Transverse colon (tissue), 4 donors: ENCODE data around the gene CADM4. TPM values are rescaled to one million over a fixed set of nuclear protein-coding genes. Genes with fewer than 3 reads are reported as not detected.

Source experiments
- DNase-seq: peaks from one replicate; pipeline ENCODE4 v3.0.0-alpha.2; 2019
- H3K27ac ChIP-seq, 4 donors: fragments of 200-600 bp; sonication (generic); 2 replicates each; pipeline ENCODE4 v1.5.1; 2016 to 2018; ENCODE audit warnings: inconsistent platforms in 4 of 4
- H3K27me3 ChIP-seq: fragments of 200-600 bp; sonication (generic); 2 replicates; pipeline ENCODE4 v1.5.1; 2017; ENCODE audit warnings: inconsistent platforms
- H3K36me3 ChIP-seq, 4 donors: fragments of 200-600 bp; sonication (generic); 2 replicates each; pipeline ENCODE4 v1.5.1; 2017 to 2019; ENCODE audit warnings: inconsistent platforms in 4 of 4
- H3K4me1 ChIP-seq, 4 donors: fragments of 200-600 bp; sonication (generic); 2 replicates each; pipeline ENCODE4 v1.5.1; 2017 to 2020; ENCODE audit warnings: inconsistent platforms in 4 of 4
- H3K4me3 ChIP-seq, 4 donors: fragments of 200-600 bp; sonication (generic); 1 replicate in 1 of 4; 2 replicates in 3 of 4; pipeline versions ENCODE4 v1.5.1 to v1.6.1; 2017 to 2019; ENCODE audit warnings: inconsistent platforms in 4 of 4
- H3K9me3 ChIP-seq, 2 donors: fragments of 200-600 bp; sonication (generic); 2 replicates each; pipeline ENCODE4 v1.5.1; 2017 to 2019; ENCODE audit warnings: inconsistent platforms in 2 of 2
- EP300 ChIP-seq: sonication (generic); formaldehyde crosslinking; IDR thresholded peaks from one replicate; pipeline ENCODE4 v1.6.1; 2017; ENCODE audit warnings: antibody characterized with exemption, low read depth
- POLR2A ChIP-seq: fragments of 450-650 bp; IDR thresholded peaks from one replicate; pipeline ENCODE4 v1.6.1; 2016; ENCODE audit warnings: antibody characterized with exemption, mild to moderate bottlenecking, moderate library complexity
- POLR2AphosphoS5 ChIP-seq, 3 donors: sonication (generic); formaldehyde crosslinking; IDR thresholded peaks; one replicate each; pipeline ENCODE4 v1.6.1; 2016; ENCODE audit warnings: antibody characterized with exemption in 3 of 3
- WGBS, 2 donors: methylation state at CpG; one replicate each; pipeline ENCODE4 v1.1.5; 2018; ENCODE audit warnings: low coverage in 1 of 2; 5-methylcytosine and 5-hydroxymethylcytosine counted together
- in situ Hi-C, 4 donors: fragments of 200-750 bp; cut with MboI; loops; one replicate each; pipeline versions ENCODE4 v1.15.0 to v1.15.1; 2017; ENCODE audit warnings: low sequenced_read_pairs in 3 of 4, low pct_ligation_motif_present in 1 of 4, low pct_unique_long_range_greater_than_20kb in 1 of 4
- intact Hi-C: fragments of 100-400 bp; cut with DNase I; formaldehyde crosslinking; loops from one replicate; pipeline ENCODE4 v1.15.1; 2023; ENCODE audit warnings: low total_unique reads
- total RNA-seq, 4 donors: library from RNA; depleted of rRNA; stranded (reverse); fragments of >200 nt; gene quantifications; one replicate each; pipeline ENCODE4 v1.1.0, GENCODE V29; 2016
- TF ChIP-seq, protein P1 (sequence below), 5 experiments: fragments of 200-600 bp in 3 of 5; fragments of 450-650 bp in 2 of 5; sonication (generic) in 3 of 5; IDR thresholded peaks; 1 replicate in 2 of 5; 2 replicates in 3 of 5; pipeline ENCODE4 v1.5.1; 2016 to 2017; ENCODE audit warnings: antibody characterized with exemption in 5 of 5, inconsistent platforms in 3 of 5, mild to moderate bottlenecking in 2 of 5, moderate library complexity in 1 of 5

Gene CADM4
- total RNA-seq, 4 donors from 2014 or later: 2.5 to 4.0 (median 3.7) TPM; not detected in 1

- Histone ChIP-seq H3K4me1 (no peaks in the 10 kb centered on the region), H3K27ac (no peak overlapping the region), H3K9me3 (no peaks in the 10 kb centered on the region), H3K36me3 (peaks cover 0 to 8% (median 0%) of the 10 kb centered on the region in 4 donors), H3K27me3 (no peaks in the 10 kb centered on the region), H3K4me3 (no peak overlapping the region)
- 83 to 92% methylated on average over 2 of the region's 2 CpGs for WGBS, 2 donors
- no peak for DNase-seq
- in situ Hi-C loops: loop anchor here in 1 of 4 donors (10.0 kb wide), 1 partner anchor 95 kb away; no protein-coding TSS in a partner anchor
- intact Hi-C loops: no loop called here
- TF ChIP-seq, protein P1, sequence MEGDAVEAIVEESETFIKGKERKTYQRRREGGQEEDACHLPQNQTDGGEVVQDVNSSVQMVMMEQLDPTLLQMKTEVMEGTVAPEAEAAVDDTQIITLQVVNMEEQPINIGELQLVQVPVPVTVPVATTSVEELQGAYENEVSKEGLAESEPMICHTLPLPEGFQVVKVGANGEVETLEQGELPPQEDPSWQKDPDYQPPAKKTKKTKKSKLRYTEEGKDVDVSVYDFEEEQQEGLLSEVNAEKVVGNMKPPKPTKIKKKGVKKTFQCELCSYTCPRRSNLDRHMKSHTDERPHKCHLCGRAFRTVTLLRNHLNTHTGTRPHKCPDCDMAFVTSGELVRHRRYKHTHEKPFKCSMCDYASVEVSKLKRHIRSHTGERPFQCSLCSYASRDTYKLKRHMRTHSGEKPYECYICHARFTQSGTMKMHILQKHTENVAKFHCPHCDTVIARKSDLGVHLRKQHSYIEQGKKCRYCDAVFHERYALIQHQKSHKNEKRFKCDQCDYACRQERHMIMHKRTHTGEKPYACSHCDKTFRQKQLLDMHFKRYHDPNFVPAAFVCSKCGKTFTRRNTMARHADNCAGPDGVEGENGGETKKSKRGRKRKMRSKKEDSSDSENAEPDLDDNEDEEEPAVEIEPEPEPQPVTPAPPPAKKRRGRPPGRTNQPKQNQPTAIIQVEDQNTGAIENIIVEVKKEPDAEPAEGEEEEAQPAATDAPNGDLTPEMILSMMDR (IDR thresholded peaks at IDR 0.05): no peak
- TF ChIP-seq EP300: no peak
These were observed 9.9 kb upstream of the CADM4 start for GRCh38 chr19:43649514-43649913.

GRCh38 chr19:43648633-43649032 lies 9.0 kb upstream of the CADM4 start:
- intact Hi-C loops (no loop called here), in situ Hi-C loops (loop anchor here in 1 of 4 donors (10.0 kb wide), 1 partner anchor 94 kb away; no protein-coding TSS in a partner anchor)
- Histone ChIP-seq H3K36me3 (peaks cover 0 to 8% (median 0%) of the 10 kb centered on the region in 4 donors), H3K9me3 (no peaks in the 10 kb centered on the region), H3K27me3 (no peaks in the 10 kb centered on the region), H3K4me1 (no peaks in the 10 kb centered on the region), H3K27ac (no peak overlapping the region), H3K4me3 (no peak overlapping the region)
- no peak for TF ChIP-seq EP300
- TF ChIP-seq POLR2A: no peak
- no peak for TF ChIP-seq POLR2AphosphoS5 (IDR thresholded peaks at IDR 0.05)
- WGBS, 2 donors: 83 to 92% methylated on average over 2 to 6 of the region's 6 CpGs
- no peak for DNase-seq

DNA sequence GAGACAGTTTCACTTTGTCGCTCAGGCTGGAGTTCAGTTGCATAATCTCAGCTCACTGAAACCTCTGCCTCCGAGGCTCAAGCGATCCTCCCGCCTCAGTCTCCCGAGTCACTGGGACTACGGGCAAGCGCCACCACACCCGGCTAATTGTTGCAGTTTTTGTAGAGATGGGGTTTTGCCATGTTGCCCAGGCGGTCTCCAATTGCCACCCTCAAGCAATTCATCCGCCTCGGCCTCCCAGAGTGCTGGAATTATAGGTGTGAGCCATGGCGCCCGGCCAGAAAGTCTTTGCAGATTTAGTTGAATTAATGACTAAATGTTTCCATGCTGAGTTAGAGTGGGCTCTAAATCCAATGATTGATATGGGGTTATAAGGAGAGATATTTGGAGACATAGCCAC lies 4.5 kb upstream of the CADM4 start:
- H3K9me3 ChIP-seq: no peaks in the 10 kb centered on the region
- no peak overlapping the region for H3K27ac ChIP-seq
- WGBS, 2 donors: 60 to 82% methylated on average over 4 to 13 of the region's 13 CpGs
- H3K4me1 ChIP-seq: peaks cover 6 to 11% (median 9%) of the 10 kb centered on the region in 4 donors
- in situ Hi-C loops: loop anchor here in 1 of 4 donors (10.0 kb wide), 1 partner anchor 89 kb away; no protein-coding TSS in a partner anchor
- TF ChIP-seq POLR2AphosphoS5 (IDR thresholded peaks at IDR 0.05): no peak
- TF ChIP-seq, protein P1 (IDR thresholded peaks at IDR 0.05): no peak
- TF ChIP-seq POLR2A: no peak
- no peak for TF ChIP-seq EP300
- peaks cover 8% of the 10 kb centered on the region for H3K27me3 ChIP-seq
- DNase-seq: no peak
- H3K4me3 ChIP-seq: no peak overlapping the region
- intact Hi-C loops: no loop called here
- no peaks in the 10 kb centered on the region for H3K36me3 ChIP-seq

- TF ChIP-seq POLR2AphosphoS5 (IDR thresholded peaks at IDR 0.05): no peak
- H3K4me3 ChIP-seq: no peak overlapping the region
- no peak overlapping the region for H3K27ac ChIP-seq
- H3K9me3 ChIP-seq: no peaks in the 10 kb centered on the region
- no peak for DNase-seq
- in situ Hi-C loops: loop anchor here in 1 of 4 donors (10.0 kb wide), 1 partner anchor 89 kb away; no protein-coding TSS in a partner anchor
- peaks cover 6 to 14% (median 10%) of the 10 kb centered on the region in 4 donors for H3K4me1 ChIP-seq
- no peaks in the 10 kb centered on the region for H3K36me3 ChIP-seq
- peaks cover 16% of the 10 kb centered on the region for H3K27me3 ChIP-seq
- WGBS, 2 donors: 37 to 46% methylated on average over 3 of the region's 3 CpGs
- intact Hi-C loops: no loop called here
These were observed 3.7 kb upstream of the CADM4 start for GRCh38 chr19:43643326-43643725.

DNA sequence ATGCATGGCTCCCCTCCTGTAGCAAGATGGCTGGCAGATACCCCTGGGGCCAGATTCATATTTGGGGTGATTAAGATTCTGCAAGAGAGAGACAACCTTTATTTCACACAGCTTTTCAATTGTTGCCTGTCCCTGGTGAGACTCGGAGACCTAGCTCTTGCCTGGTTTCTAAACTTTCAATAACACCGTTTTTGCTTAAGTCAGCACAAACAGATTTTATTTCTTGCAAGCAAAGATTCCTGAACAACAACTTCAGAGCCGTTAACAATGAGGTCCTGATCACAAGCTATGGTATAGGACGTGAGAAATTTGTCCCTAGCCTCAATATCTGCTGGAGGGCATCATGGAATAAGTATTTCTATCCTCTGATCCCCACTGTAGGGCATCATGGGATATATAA lies 2.9 kb upstream of the CADM4 start:
- WGBS, 2 donors: 77 to 80% methylated on average over 4 of the region's 4 CpGs
- Histone ChIP-seq H3K27me3 (peaks cover 24% of the 10 kb centered on the region), H3K4me3 (no peak overlapping the region), H3K4me1 (peaks cover 6 to 14% (median 10%) of the 10 kb centered on the region in 4 donors), H3K36me3 (no peaks in the 10 kb centered on the region), H3K9me3 (no peaks in the 10 kb centered on the region), H3K27ac (no peak overlapping the region)
- in situ Hi-C loops (loop anchor here in 1 of 4 donors (10.0 kb wide), 1 partner anchor 88 kb away; no protein-coding TSS in a partner anchor), intact Hi-C loops (no loop called here)
- DNase-seq: no peak
- TF ChIP-seq, protein P1 (IDR thresholded peaks at IDR 0.05): no peak
- TF ChIP-seq POLR2A: no peak
- no peak for TF ChIP-seq EP300
- no peak for TF ChIP-seq POLR2AphosphoS5 (IDR thresholded peaks at IDR 0.05)
